GM23338 (cell line): ENCODE measurements around the gene PHF1.

Experiments used
- CREB1 ChIP-seq: fragments of 250-450 bp; sonication (Bioruptor Pico); IDR thresholded peaks from 2 replicates; pipeline ENCODE4 v1.5.0; 2020; ENCODE audit warnings: low read depth, mild to moderate bottlenecking, moderate library complexity
- CTCF ChIP-seq, 2 experiments: fragments of 200-600 bp in 1 of 2; sonication (generic) in 1 of 2; conservative IDR thresholded peaks; 2 replicates each; pipeline versions ENCODE4 v1.5.1 to v1.6.1; 2016 to 2017; ENCODE audit warnings: antibody characterized with exemption in 2 of 2, low read depth in 2 of 2, mild to moderate bottlenecking in 2 of 2, moderate library complexity in 1 of 2
- ETS1 ChIP-seq: IDR thresholded peaks from 2 replicates; pipeline ENCODE4 v1.6.1; 2016; ENCODE audit warnings: antibody characterized with exemption
- EZH2 ChIP-seq: fragments of 200-600 bp; sonication (generic); IDR thresholded peaks from one replicate; pipeline ENCODE4 v1.8.0; 2017; ENCODE audit warnings: antibody characterized with exemption, mild to moderate bottlenecking, low read depth; ENCODE audit not compliant: unreplicated experiment
- EZH2phosphoT487 ChIP-seq: fragments of 200-600 bp; sonication (generic); IDR thresholded peaks from one replicate; pipeline ENCODE4 v1.8.1; 2018; ENCODE audit warnings: antibody characterized with exemption; ENCODE audit not compliant: unreplicated experiment
- JUNB ChIP-seq: IDR thresholded peaks from one replicate; pipeline ENCODE4 v1.6.1; 2016; ENCODE audit warnings: antibody characterized with exemption; ENCODE audit not compliant: unreplicated experiment
- NANOG ChIP-seq: IDR thresholded peaks from 2 replicates; pipeline ENCODE4 v1.6.1; 2016; ENCODE audit warnings: antibody characterized with exemption, borderline replicate concordance
- POLR2AphosphoS5 ChIP-seq: IDR thresholded peaks from 2 replicates; pipeline ENCODE4 v1.6.1; 2016; ENCODE audit warnings: antibody characterized with exemption, low read depth
- REST ChIP-seq: IDR thresholded peaks from one replicate; pipeline ENCODE4 v1.6.1; 2018; ENCODE audit warnings: antibody characterized with exemption; ENCODE audit not compliant: unreplicated experiment
- STAT1 ChIP-seq: IDR thresholded peaks from one replicate; pipeline ENCODE4 v1.6.1; 2016; ENCODE audit warnings: antibody characterized with exemption; ENCODE audit not compliant: unreplicated experiment
- ZNF114 ChIP-seq: fragments of 250-450 bp; sonication (Bioruptor Pico); IDR thresholded peaks from 2 replicates; pipeline ENCODE4 v1.5.0; 2020; ENCODE audit warnings: mild to moderate bottlenecking, moderate library complexity
- ZNF331 ChIP-seq: fragments of 250-450 bp; sonication (Bioruptor Pico); IDR thresholded peaks from 2 replicates; pipeline ENCODE4 v1.5.0; 2020; ENCODE audit warnings: low read depth, mild to moderate bottlenecking, moderate library complexity
- ZNF462 ChIP-seq: fragments of 250-450 bp; sonication (Bioruptor Pico); IDR thresholded peaks from 2 replicates; pipeline ENCODE4 v1.5.0; 2020; ENCODE audit warnings: mild to moderate bottlenecking, moderate library complexity

- TF ChIP-seq ETS1 (no peak), CTCF (conservative IDR thresholded peaks at IDR 0.05; ENCODE audit: low read depth in 2 of 2) (no peak; a peak in 1 of 4 replicates), POLR2AphosphoS5 (no peak), EZH2 (no peak), JUNB (no peak), EZH2phosphoT487 (no peak), REST (no peak), CREB1 (CRISPR knock-in tag) (no peak), NANOG (no peak), ZNF114 (no peak), STAT1 (no peak), ZNF331 (no peak), ZNF462 (CRISPR knock-in tag) (no peak)
Measured at GRCh38 chr6:33407132-33407718, 3.6 kb upstream of the PHF1 start.
